Measurements from ENCODE around the gene KIF3C. TPM values are rescaled to one million over a fixed set of nuclear protein-coding genes. Genes with fewer than 3 reads are reported as not detected.
A peak's percentile ranks its signal among the peaks of the same experiment; 100 is the strongest.

KIF3C gene
- total and polyA plus RNA-seq, 2 donors (not counting 3 experiments of a cell fraction or from before 2014, with no cell fraction given) = 11.4 to 40.7 TPM

GRCh38 chr2:25878361-25879132 lies 103.8 kb downstream of the KIF3C start, which contains the start of gene ASXL2:
Gene ASXL2 (minus strand): TSS chr2:25878487. CDS start chr2:25878222, 265 bp downstream.
- CTCF ChIA-PET = interaction anchor here (0.8 to 1.2 kb wide), 6 partner anchors 12 to 71 kb away, joined by 3 to 12 read pairs (median 6); no protein-coding TSS in a partner anchor
- peaks cover 16% of the 10 kb centered on the region for H3K4me1 ChIP-seq (ENCODE audit: control insufficient read depth, extremely low read depth, insufficient read depth, low read length)
- DNase-seq (ENCODE audit: low read depth, low spot score) = peak; percentile 99
- H3K4me2 ChIP-seq (ENCODE audit: insufficient read depth, low read length) = peak within 1 kb of the TSS; percentile 95
- H3K9me3 ChIP-seq (replicated peaks; ENCODE audit: control insufficient read depth, insufficient read depth, low read length) = no peaks in the 10 kb centered on the region
- H3K4me3 ChIP-seq (replicated peaks in 1 of 3; ENCODE audit: insufficient read depth in 1 of 3, low read depth in 1 of 3, low read length in 3 of 3) = peak within 1 kb of the TSS; percentile 54 to 84 (median 77)
- peaks cover 0 to 1% of the 10 kb centered on the region in 2 experiments for H3K36me3 ChIP-seq (ENCODE audit: control insufficient read depth in 2 of 2, extremely low read depth in 1 of 2, insufficient read depth in 2 of 2, low read length in 2 of 2)
- peak within 1 kb of the TSS; percentile 79 for H3K9ac ChIP-seq (replicated peaks; ENCODE audit: extremely low read depth, insufficient read depth, low read length)
- TSS peak; percentile 56 for BruUV-seq (replicated peaks)
- dilution Hi-C loops (cut with MboI; ENCODE audit: extremely low pct_ligation_motif_present, low sequenced_read_pairs) (no loop called here), intact Hi-C loops (cut with micrococcal nuclease) (loop anchor here (2.0 to 10.0 kb wide), 3 partner anchors 56 to 206 kb away; partner anchors contain the start of genes DTNB and RAB10)
- H3K9me1 ChIP-seq (replicated peaks; ENCODE audit: control insufficient read depth, extremely low read depth, insufficient read depth, low read length) = no peaks in the 10 kb centered on the region
- H2AFZ ChIP-seq (ENCODE audit: low read depth, low read length) = peak within 1 kb of the TSS; percentile 94
- H3K27me3 ChIP-seq (ENCODE audit: control insufficient read depth in 2 of 2, insufficient read depth in 2 of 2, low read length in 2 of 2) = peaks cover 0 to 5% of the 10 kb centered on the region in 2 experiments
- TF ChIP-seq FOS (IDR thresholded peaks at IDR 0.05; ENCODE audit: borderline replicate concordance, insufficient read depth, low read length) = peak; percentile 12
- TF ChIP-seq GATA2 (IDR thresholded peaks at IDR 0.05; ENCODE audit: insufficient read depth, insufficient read length, low read depth, low read length) = no peak
- no peak for TF ChIP-seq MYC (IDR thresholded peaks at IDR 0.05; ENCODE audit: low read depth, low read length)
- TF ChIP-seq, protein P1, sequence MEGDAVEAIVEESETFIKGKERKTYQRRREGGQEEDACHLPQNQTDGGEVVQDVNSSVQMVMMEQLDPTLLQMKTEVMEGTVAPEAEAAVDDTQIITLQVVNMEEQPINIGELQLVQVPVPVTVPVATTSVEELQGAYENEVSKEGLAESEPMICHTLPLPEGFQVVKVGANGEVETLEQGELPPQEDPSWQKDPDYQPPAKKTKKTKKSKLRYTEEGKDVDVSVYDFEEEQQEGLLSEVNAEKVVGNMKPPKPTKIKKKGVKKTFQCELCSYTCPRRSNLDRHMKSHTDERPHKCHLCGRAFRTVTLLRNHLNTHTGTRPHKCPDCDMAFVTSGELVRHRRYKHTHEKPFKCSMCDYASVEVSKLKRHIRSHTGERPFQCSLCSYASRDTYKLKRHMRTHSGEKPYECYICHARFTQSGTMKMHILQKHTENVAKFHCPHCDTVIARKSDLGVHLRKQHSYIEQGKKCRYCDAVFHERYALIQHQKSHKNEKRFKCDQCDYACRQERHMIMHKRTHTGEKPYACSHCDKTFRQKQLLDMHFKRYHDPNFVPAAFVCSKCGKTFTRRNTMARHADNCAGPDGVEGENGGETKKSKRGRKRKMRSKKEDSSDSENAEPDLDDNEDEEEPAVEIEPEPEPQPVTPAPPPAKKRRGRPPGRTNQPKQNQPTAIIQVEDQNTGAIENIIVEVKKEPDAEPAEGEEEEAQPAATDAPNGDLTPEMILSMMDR (IDR thresholded peaks at IDR 0.05; ENCODE audit: extremely low read depth in 1 of 2, insufficient read depth in 1 of 2, low read depth in 1 of 2, low read length in 2 of 2) = no peak
- TF ChIP-seq MAX (IDR thresholded peaks at IDR 0.05; ENCODE audit: insufficient read depth, insufficient read length) = peak; percentile 84
- no peak for TF ChIP-seq EZH2 (IDR thresholded peaks at IDR 0.05; ENCODE audit: borderline replicate concordance, low read depth, low read length, severe bottlenecking)
- TF ChIP-seq POLR2A (IDR thresholded peaks at IDR 0.05; ENCODE audit: low read depth, low read length) = peak; percentile 91
- TF ChIP-seq POLR2AphosphoS5 (IDR thresholded peaks at IDR 0.05; ENCODE audit: insufficient read depth, low read depth, low read length) = peak; percentile 91
- no peak for TF ChIP-seq JUN (IDR thresholded peaks at IDR 0.05; ENCODE audit: borderline replicate concordance, insufficient read depth, insufficient read length, low read depth)
- peak; percentile 92 for FAIRE-seq
- POLR2A ChIA-PET = interaction anchor here (0.6 to 1.0 kb wide), 5 partner anchors 25 to 1389 kb away, joined by 3 to 4 read pairs (median 4); no protein-coding TSS in a partner anchor
- peak within 1 kb of the TSS; percentile 67 for H3K27ac ChIP-seq (ENCODE audit: insufficient read depth, low read depth, low read length)
- H4K20me1 ChIP-seq (replicated peaks; ENCODE audit: control insufficient read depth, extremely low read depth, insufficient read depth, low read length) = peaks cover 5% of the 10 kb centered on the region
- H3K79me2 ChIP-seq (ENCODE audit: control insufficient read depth, insufficient read depth, low read length) = peaks cover 45% of the 10 kb centered on the region

All from endothelial cell of umbilical vein (primary cell).